ENCODE data around the gene NCKAP5. TPM values are rescaled to one million over a fixed set of nuclear protein-coding genes. Genes with fewer than 3 reads are reported as not detected.

NCKAP5 gene
- total and polyA plus RNA-seq, 2 of the 13 experiments (the other 11 are each of a cell fraction or from before 2014, with no cell fraction given): 0.01 TPM; not detected in 1

DNA sequence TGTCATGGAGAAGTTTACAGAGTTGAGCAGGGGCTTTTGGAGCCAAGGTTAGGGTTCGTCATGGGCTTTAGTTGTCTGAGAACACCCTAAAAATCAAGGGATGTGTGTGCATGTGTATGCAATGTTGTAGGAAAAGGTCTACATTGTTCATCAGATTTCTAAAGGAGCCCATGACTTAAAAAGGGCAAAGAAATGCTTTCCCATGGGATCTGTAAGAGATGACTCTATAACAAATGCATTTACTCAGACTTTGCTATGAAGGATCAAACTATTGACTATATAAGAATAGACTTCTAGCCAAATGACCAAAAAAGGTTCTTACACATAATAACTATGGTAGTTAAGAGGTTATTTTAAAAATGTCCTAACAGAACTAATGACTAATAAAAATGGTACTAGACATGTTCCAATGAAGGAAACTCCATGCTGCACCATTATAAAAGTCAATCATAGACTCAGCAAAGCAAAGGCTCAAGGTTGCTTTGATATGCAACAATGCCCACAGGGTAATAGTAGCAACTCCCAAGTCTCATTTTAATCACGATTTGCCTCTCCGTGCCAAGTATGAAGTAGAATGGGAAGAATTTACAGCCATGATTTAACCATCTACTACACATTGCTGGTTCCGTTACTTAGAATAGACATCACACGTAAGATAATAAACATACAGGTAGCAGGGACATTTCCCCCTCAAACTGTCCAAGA, 158.5 kb downstream of the NCKAP5 start:
- 33% methylated on average over 5 of the region's 5 CpGs for WGBS (ENCODE audit: low lambda C conversion rate)
- no TSS peak for BruUV-seq (replicated peaks)
- no peak for FAIRE-seq
- TF ChIP-seq CAMTA2 (CRISPR knock-in tag; IDR thresholded peaks at IDR 0.05; ENCODE audit: borderline replicate concordance) (no peak), AHDC1 (CRISPR knock-in tag; IDR thresholded peaks at IDR 0.05; ENCODE audit: borderline replicate concordance) (no peak), TEAD2 (CRISPR knock-in tag; IDR thresholded peaks at IDR 0.05) (no peak), ARNTL (CRISPR knock-in tag; IDR thresholded peaks at IDR 0.05) (no peak), EEA1 (CRISPR knock-in tag; IDR thresholded peaks at IDR 0.05; ENCODE audit: borderline replicate concordance) (no peak), AGO2 (optimal IDR thresholded peaks at IDR 0.05; ENCODE audit: low read depth, low read length) (no peak), ARNT (IDR thresholded peaks at IDR 0.05) (no peak), ZNF138 (CRISPR knock-in tag; IDR thresholded peaks at IDR 0.05; ENCODE audit: low read depth) (no peak), POGK (CRISPR knock-in tag; conservative IDR thresholded peaks at IDR 0.05) (no peak), ZNF563 (CRISPR knock-in tag; IDR thresholded peaks at IDR 0.05) (no peak)
- TF ChIP-seq, protein P1, sequence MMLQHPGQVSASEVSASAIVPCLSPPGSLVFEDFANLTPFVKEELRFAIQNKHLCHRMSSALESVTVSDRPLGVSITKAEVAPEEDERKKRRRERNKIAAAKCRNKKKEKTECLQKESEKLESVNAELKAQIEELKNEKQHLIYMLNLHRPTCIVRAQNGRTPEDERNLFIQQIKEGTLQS (CRISPR knock-in tag; IDR thresholded peaks at IDR 0.05): no peak
- TF ChIP-seq, protein P2, sequence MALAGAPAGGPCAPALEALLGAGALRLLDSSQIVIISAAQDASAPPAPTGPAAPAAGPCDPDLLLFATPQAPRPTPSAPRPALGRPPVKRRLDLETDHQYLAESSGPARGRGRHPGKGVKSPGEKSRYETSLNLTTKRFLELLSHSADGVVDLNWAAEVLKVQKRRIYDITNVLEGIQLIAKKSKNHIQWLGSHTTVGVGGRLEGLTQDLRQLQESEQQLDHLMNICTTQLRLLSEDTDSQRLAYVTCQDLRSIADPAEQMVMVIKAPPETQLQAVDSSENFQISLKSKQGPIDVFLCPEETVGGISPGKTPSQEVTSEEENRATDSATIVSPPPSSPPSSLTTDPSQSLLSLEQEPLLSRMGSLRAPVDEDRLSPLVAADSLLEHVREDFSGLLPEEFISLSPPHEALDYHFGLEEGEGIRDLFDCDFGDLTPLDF (CRISPR knock-in tag; IDR thresholded peaks at IDR 0.05): no peak

More for the DNA sequence above, 158.5 kb downstream of the NCKAP5 start:
- Histone ChIP-seq H3K27me3 (ENCODE audit: control insufficient read depth in 1 of 2, insufficient read depth in 2 of 2, low read length in 2 of 2) (no peaks in the 10 kb centered on the region), H3K4me2 (ENCODE audit: low read depth, low read length) (no peak overlapping the region), H3K9me3 (ENCODE audit: low read length) (no peaks in the 10 kb centered on the region), H3K27ac (ENCODE audit: extremely low read length, insufficient read depth, low read length) (no peak overlapping the region), H4K20me1 (ENCODE audit: insufficient read depth, low read length) (no peaks in the 10 kb centered on the region), H3K4me1 (ENCODE audit: insufficient read depth, low read length) (0 out of 2 replicates have a peak, but pooled peaks cover 3% of the 10 kb centered on the region), H3K79me2 (ENCODE audit: insufficient read depth, low read length) (no peaks in the 10 kb centered on the region), H3K36me3 (replicated peaks in 1 of 2; ENCODE audit: control insufficient read depth in 1 of 2, insufficient read depth in 2 of 2, low read length in 2 of 2) (no peaks in the 10 kb centered on the region), H3K4me3 (replicated peaks in 1 of 3; ENCODE audit: insufficient read depth in 1 of 3, low read depth in 2 of 3, low read length in 3 of 3) (no peak overlapping the region), H3K9ac (ENCODE audit: insufficient read depth, low read depth, low read length) (no peak overlapping the region), H2AFZ (ENCODE audit: low read length) (no peak overlapping the region)
- ChIA-PET CTCF (ENCODE audit: low intra/inter-chr PET ratio, low total read pairs) (no interaction called here), POLR2A (no interaction called here)
- no peak for DNase-seq (ENCODE audit: low spot score)
- intact Hi-C loops (cut with micrococcal nuclease; ENCODE audit: unreplicated experiment) (no loop called here), in situ Hi-C loops (cut with HindIII; ENCODE audit: extremely low pct_ligation_motif_present, low pct_unique_long_range_greater_than_20kb) (no loop called here)
- ATAC-seq: no peak

Data from HepG2 (cell line).